WTC11 (cell line): ENCODE results near the gene REPS2. TPM values are rescaled to one million over a fixed set of nuclear protein-coding genes. Genes with fewer than 3 reads are reported as not detected.

Experiments used
- ATAC-seq: fragments of 200-7000 bp; cut with Tn5 transposase; 2 replicates; pipeline ENCODE4 v1.10.0; 2021; ENCODE audit warnings: mild to moderate bottlenecking, moderate library complexity
- CTCF ChIA-PET: fragments of 300-600 bp; sonication (Branson Sonifier 250); formaldehyde crosslinking; loops from one replicate; lab custom pipeline; 2021; ENCODE audit warnings: antibody characterized with exemption; lab: Charles Lee
- POLR2A ChIA-PET: fragments of 350-600 bp; sonication (Branson Sonifier 250); formaldehyde crosslinking; loops from one replicate; lab custom pipeline; 2021; ENCODE audit warnings: antibody characterized with exemption; lab: Charles Lee
- DNase-seq: peaks from one replicate; pipeline ENCODE4 v3.0.0; 2021; ENCODE audit warnings: low spot score
- H3K27ac Mint-ChIP-seq: 2 replicates; pipeline ENCODE4 v1.8.0; 2021; ENCODE audit warnings: mixed read lengths
- H3K27me3 Mint-ChIP-seq: 2 replicates; pipeline ENCODE4 v1.8.0; 2021; ENCODE audit warnings: low read depth, mild to moderate bottlenecking, moderate library complexity, mixed read lengths
- H3K36me3 Mint-ChIP-seq: 2 replicates; pipeline ENCODE4 v1.8.0; 2021; ENCODE audit warnings: mixed read lengths
- H3K4me1 Mint-ChIP-seq: 2 replicates; pipeline ENCODE4 v1.8.0; 2022; ENCODE audit warnings: mixed read lengths
- H3K4me3 Mint-ChIP-seq: 2 replicates; pipeline ENCODE4 v1.8.0; 2021; ENCODE audit warnings: mild to moderate bottlenecking, moderate library complexity, mixed read lengths
- H3K9me3 Mint-ChIP-seq: 2 replicates; pipeline ENCODE4 v1.8.0; 2021; ENCODE audit warnings: mixed read lengths
- ESRRA ChIP-seq: sonication (generic); formaldehyde crosslinking; IDR thresholded peaks from 2 replicates; pipeline ENCODE4 v1.8.1; 2022; ENCODE audit warnings: mild to moderate bottlenecking, missing genetic modification reagents, borderline replicate concordance
- FOXK1 ChIP-seq: sonication (generic); formaldehyde crosslinking; IDR thresholded peaks from 2 replicates; pipeline ENCODE4 v1.8.0; 2022; ENCODE audit warnings: mild to moderate bottlenecking, moderate library complexity, missing genetic modification reagents
- GRHL2 ChIP-seq: fragments of 250-450 bp; sonication (Bioruptor Pico); IDR thresholded peaks from 2 replicates; pipeline ENCODE4 v1.8.0; 2022; ENCODE audit warnings: mild to moderate bottlenecking, moderate library complexity; ENCODE audit not compliant: insufficient replicate concordance, severe bottlenecking
- GTF2I ChIP-seq: fragments of 250-450 bp; sonication (Bioruptor Pico); conservative IDR thresholded peaks from 2 replicates; pipeline ENCODE4 v1.4.0; 2021; ENCODE audit warnings: mild to moderate bottlenecking
- HMGA2 ChIP-seq: fragments of 250-450 bp; sonication (Bioruptor Pico); IDR thresholded peaks from 2 replicates; pipeline ENCODE4 v1.4.0; 2021; ENCODE audit warnings: mild to moderate bottlenecking, moderate library complexity
- IRF2 ChIP-seq: sonication (generic); formaldehyde crosslinking; IDR thresholded peaks from 2 replicates; pipeline ENCODE4 v1.8.0; 2022; ENCODE audit warnings: low read depth, missing genetic modification reagents, borderline replicate concordance
- KAT7 ChIP-seq: sonication (generic); formaldehyde crosslinking; IDR thresholded peaks from 2 replicates; pipeline ENCODE4 v1.8.1; 2023; ENCODE audit warnings: missing genetic modification reagents, mild to moderate bottlenecking, borderline replicate concordance
- NR3C1 ChIP-seq: sonication (generic); formaldehyde crosslinking; conservative IDR thresholded peaks from 2 replicates; pipeline ENCODE4 v1.8.1; 2023; ENCODE audit warnings: low read depth, mild to moderate bottlenecking, missing genetic modification reagents
- RORB ChIP-seq: fragments of 250-450 bp; sonication (Bioruptor Pico); IDR thresholded peaks from 2 replicates; pipeline ENCODE4 v1.9.0; 2021; ENCODE audit warnings: mild to moderate bottlenecking
- ZNF138 ChIP-seq: sonication (generic); formaldehyde crosslinking; conservative IDR thresholded peaks from 2 replicates; pipeline ENCODE4 v1.8.1; 2022; ENCODE audit warnings: mild to moderate bottlenecking, moderate library complexity, missing genetic modification reagents
- total RNA-seq: library from RNA; stranded (reverse); gene quantifications from 3 replicates; pipeline ENCODE4 v1.2.3, GENCODE V29; 2021
- TF ChIP-seq, protein P1 (sequence below): sonication (generic); formaldehyde crosslinking; IDR thresholded peaks from 2 replicates; pipeline ENCODE4 v1.8.1; 2022; ENCODE audit warnings: low read depth, missing genetic modification reagents, borderline replicate concordance
- TF ChIP-seq, protein P2 (sequence below): fragments of 200-600 bp; IDR thresholded peaks from 2 replicates; pipeline ENCODE4 v1.8.0; 2022; ENCODE audit warnings: antibody characterized with exemption
- TF ChIP-seq, protein P3 (sequence below): sonication (generic); formaldehyde crosslinking; IDR thresholded peaks from 2 replicates; pipeline ENCODE4 v1.8.1; 2023; ENCODE audit warnings: mild to moderate bottlenecking, moderate library complexity, missing genetic modification reagents
- TF ChIP-seq, protein P4 (sequence below): fragments of 250-450 bp; sonication (Bioruptor Pico); IDR thresholded peaks from 2 replicates; pipeline ENCODE4 v1.9.0; 2021; ENCODE audit warnings: mild to moderate bottlenecking, borderline replicate concordance
- TF ChIP-seq, protein P5 (sequence below): sonication (generic); formaldehyde crosslinking; IDR thresholded peaks from 2 replicates; pipeline ENCODE4 v1.8.1; 2023; ENCODE audit warnings: mild to moderate bottlenecking, missing genetic modification reagents, borderline replicate concordance
- TF ChIP-seq, protein P6 (sequence below): sonication (generic); formaldehyde crosslinking; IDR thresholded peaks from 2 replicates; pipeline ENCODE4 v1.8.0; 2022; ENCODE audit warnings: mild to moderate bottlenecking, missing genetic modification reagents

The REPS2 gene
- total RNA-seq, 1 experiment from 2014 or later, result 2.2 TPM

DNA sequence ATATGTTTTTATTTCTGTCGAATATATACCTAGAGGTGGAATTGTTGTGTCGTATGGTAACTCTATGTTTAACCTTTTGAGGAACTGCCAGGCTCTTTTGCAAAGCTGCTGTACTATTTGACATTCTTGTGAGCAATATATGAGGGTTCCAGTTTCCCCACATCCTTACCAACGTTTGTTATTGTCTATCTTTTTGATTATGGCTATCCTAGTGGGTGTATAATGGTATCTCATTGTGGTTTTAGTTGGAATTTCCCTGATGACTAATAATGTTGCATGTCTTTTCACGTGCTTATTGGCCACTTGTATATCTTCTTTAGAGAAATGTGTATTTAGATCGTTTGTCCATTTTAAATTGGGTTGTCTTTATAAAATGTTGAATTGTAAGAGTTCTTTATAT lies 24.5 kb downstream of the REPS2 start:
- POLR2A ChIA-PET, result no interaction called here
- Mint-ChIP-seq H3K27ac (no peak overlapping the region), H3K4me3 (no peak overlapping the region), H3K4me1 (no peaks in the 10 kb centered on the region), H3K36me3 (peaks cover 7% of the 10 kb centered on the region; the same call in 1 of the 2 replicates), H3K27me3 (no peaks in the 10 kb centered on the region; the same call in 1 of the 2 replicates)
- CTCF ChIA-PET, result no interaction called here
- no peak for DNase-seq
- TF ChIP-seq GRHL2 (CRISPR knock-in tag) (no peak), NR3C1 (no peak), GTF2I (CRISPR knock-in tag) (no peak)
- TF ChIP-seq, all 79 proteins: peak for 0
- ATAC-seq, result no peak
- H3K9me3 Mint-ChIP-seq, result peaks cover 3% of the 10 kb centered on the region; the same call in 1 of the 2 replicates

DNA sequence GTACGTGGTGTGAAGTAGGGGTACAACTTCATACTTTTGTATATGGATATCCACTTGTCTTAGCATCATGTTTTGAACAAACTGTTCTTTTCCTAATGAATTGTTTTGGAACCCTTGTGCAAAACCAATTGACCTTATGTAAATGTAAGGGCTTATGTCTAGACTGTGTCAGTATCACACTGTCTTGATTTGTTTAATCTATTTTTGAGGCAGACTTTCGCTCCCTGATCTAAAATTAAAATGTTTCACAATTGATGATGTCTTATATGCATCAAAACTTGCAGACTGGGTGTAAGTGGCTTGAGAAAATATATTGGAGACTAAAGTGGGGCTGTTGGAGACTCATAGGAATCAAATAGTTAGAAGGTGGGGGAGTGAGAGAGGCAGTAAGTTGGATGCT lies 25.2 kb downstream of the REPS2 start:
- TF ChIP-seq FOXK1 (CRISPR knock-in tag) (no peak), HMGA2 (CRISPR knock-in tag) (no peak), IRF2 (CRISPR knock-in tag) (no peak), ZNF138 (CRISPR knock-in tag) (no peak), ESRRA (CRISPR knock-in tag) (no peak), NR3C1 (no peak), RORB (CRISPR knock-in tag) (no peak), KAT7 (CRISPR knock-in tag) (no peak)
- TF ChIP-seq, protein P1, sequence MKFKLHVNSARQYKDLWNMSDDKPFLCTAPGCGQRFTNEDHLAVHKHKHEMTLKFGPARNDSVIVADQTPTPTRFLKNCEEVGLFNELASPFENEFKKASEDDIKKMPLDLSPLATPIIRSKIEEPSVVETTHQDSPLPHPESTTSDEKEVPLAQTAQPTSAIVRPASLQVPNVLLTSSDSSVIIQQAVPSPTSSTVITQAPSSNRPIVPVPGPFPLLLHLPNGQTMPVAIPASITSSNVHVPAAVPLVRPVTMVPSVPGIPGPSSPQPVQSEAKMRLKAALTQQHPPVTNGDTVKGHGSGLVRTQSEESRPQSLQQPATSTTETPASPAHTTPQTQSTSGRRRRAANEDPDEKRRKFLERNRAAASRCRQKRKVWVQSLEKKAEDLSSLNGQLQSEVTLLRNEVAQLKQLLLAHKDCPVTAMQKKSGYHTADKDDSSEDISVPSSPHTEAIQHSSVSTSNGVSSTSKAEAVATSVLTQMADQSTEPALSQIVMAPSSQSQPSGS, result no peak
- TF ChIP-seq, protein P2, sequence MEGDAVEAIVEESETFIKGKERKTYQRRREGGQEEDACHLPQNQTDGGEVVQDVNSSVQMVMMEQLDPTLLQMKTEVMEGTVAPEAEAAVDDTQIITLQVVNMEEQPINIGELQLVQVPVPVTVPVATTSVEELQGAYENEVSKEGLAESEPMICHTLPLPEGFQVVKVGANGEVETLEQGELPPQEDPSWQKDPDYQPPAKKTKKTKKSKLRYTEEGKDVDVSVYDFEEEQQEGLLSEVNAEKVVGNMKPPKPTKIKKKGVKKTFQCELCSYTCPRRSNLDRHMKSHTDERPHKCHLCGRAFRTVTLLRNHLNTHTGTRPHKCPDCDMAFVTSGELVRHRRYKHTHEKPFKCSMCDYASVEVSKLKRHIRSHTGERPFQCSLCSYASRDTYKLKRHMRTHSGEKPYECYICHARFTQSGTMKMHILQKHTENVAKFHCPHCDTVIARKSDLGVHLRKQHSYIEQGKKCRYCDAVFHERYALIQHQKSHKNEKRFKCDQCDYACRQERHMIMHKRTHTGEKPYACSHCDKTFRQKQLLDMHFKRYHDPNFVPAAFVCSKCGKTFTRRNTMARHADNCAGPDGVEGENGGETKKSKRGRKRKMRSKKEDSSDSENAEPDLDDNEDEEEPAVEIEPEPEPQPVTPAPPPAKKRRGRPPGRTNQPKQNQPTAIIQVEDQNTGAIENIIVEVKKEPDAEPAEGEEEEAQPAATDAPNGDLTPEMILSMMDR, result no peak
- TF ChIP-seq, protein P3, sequence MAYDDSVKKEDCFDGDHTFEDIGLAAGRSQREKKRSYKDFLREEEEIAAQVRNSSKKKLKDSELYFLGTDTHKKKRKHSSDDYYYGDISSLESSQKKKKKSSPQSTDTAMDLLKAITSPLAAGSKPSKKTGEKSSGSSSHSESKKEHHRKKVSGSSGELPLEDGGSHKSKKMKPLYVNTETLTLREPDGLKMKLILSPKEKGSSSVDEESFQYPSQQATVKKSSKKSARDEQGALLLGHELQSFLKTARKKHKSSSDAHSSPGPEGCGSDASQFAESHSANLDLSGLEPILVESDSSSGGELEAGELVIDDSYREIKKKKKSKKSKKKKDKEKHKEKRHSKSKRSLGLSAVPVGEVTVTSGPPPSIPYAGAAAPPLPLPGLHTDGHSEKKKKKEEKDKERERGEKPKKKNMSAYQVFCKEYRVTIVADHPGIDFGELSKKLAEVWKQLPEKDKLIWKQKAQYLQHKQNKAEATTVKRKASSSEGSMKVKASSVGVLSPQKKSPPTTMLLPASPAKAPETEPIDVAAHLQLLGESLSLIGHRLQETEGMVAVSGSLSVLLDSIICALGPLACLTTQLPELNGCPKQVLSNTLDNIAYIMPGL (CRISPR knock-in tag), result no peak
- TF ChIP-seq, protein P4, sequence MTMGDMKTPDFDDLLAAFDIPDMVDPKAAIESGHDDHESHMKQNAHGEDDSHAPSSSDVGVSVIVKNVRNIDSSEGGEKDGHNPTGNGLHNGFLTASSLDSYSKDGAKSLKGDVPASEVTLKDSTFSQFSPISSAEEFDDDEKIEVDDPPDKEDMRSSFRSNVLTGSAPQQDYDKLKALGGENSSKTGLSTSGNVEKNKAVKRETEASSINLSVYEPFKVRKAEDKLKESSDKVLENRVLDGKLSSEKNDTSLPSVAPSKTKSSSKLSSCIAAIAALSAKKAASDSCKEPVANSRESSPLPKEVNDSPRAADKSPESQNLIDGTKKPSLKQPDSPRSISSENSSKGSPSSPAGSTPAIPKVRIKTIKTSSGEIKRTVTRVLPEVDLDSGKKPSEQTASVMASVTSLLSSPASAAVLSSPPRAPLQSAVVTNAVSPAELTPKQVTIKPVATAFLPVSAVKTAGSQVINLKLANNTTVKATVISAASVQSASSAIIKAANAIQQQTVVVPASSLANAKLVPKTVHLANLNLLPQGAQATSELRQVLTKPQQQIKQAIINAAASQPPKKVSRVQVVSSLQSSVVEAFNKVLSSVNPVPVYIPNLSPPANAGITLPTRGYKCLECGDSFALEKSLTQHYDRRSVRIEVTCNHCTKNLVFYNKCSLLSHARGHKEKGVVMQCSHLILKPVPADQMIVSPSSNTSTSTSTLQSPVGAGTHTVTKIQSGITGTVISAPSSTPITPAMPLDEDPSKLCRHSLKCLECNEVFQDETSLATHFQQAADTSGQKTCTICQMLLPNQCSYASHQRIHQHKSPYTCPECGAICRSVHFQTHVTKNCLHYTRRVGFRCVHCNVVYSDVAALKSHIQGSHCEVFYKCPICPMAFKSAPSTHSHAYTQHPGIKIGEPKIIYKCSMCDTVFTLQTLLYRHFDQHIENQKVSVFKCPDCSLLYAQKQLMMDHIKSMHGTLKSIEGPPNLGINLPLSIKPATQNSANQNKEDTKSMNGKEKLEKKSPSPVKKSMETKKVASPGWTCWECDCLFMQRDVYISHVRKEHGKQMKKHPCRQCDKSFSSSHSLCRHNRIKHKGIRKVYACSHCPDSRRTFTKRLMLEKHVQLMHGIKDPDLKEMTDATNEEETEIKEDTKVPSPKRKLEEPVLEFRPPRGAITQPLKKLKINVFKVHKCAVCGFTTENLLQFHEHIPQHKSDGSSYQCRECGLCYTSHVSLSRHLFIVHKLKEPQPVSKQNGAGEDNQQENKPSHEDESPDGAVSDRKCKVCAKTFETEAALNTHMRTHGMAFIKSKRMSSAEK (CRISPR knock-in tag), result no peak
- TF ChIP-seq, protein P5, sequence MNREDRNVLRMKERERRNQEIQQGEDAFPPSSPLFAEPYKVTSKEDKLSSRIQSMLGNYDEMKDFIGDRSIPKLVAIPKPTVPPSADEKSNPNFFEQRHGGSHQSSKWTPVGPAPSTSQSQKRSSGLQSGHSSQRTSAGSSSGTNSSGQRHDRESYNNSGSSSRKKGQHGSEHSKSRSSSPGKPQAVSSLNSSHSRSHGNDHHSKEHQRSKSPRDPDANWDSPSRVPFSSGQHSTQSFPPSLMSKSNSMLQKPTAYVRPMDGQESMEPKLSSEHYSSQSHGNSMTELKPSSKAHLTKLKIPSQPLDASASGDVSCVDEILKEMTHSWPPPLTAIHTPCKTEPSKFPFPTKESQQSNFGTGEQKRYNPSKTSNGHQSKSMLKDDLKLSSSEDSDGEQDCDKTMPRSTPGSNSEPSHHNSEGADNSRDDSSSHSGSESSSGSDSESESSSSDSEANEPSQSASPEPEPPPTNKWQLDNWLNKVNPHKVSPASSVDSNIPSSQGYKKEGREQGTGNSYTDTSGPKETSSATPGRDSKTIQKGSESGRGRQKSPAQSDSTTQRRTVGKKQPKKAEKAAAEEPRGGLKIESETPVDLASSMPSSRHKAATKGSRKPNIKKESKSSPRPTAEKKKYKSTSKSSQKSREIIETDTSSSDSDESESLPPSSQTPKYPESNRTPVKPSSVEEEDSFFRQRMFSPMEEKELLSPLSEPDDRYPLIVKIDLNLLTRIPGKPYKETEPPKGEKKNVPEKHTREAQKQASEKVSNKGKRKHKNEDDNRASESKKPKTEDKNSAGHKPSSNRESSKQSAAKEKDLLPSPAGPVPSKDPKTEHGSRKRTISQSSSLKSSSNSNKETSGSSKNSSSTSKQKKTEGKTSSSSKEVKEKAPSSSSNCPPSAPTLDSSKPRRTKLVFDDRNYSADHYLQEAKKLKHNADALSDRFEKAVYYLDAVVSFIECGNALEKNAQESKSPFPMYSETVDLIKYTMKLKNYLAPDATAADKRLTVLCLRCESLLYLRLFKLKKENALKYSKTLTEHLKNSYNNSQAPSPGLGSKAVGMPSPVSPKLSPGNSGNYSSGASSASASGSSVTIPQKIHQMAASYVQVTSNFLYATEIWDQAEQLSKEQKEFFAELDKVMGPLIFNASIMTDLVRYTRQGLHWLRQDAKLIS (CRISPR knock-in tag), result no peak
- TF ChIP-seq, protein P6, sequence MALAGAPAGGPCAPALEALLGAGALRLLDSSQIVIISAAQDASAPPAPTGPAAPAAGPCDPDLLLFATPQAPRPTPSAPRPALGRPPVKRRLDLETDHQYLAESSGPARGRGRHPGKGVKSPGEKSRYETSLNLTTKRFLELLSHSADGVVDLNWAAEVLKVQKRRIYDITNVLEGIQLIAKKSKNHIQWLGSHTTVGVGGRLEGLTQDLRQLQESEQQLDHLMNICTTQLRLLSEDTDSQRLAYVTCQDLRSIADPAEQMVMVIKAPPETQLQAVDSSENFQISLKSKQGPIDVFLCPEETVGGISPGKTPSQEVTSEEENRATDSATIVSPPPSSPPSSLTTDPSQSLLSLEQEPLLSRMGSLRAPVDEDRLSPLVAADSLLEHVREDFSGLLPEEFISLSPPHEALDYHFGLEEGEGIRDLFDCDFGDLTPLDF (CRISPR knock-in tag), result no peak
- CTCF ChIA-PET, result interaction anchor here (1.2 kb wide), 1 partner anchor 22 kb away, joined by 3 read pairs; no protein-coding TSS in a partner anchor
- no peak for ATAC-seq
- Mint-ChIP-seq H3K4me1 (no peaks in the 10 kb centered on the region), H3K4me3 (no peak overlapping the region), H3K27ac (no peak overlapping the region), H3K36me3 (peaks cover 4% of the 10 kb centered on the region; the same call in 1 of the 2 replicates), H3K9me3 (peaks cover 2% of the 10 kb centered on the region; the same call in 1 of the 2 replicates), H3K27me3 (no peaks in the 10 kb centered on the region; the same call in 1 of the 2 replicates)
- DNase-seq, result no peak
- POLR2A ChIA-PET, result no interaction called here
